GM13977 (cell line): Measurements from ENCODE around the gene FBRSL1.
A peak's percentile ranks its signal among the peaks of the same experiment; 100 is the strongest.

Source experiments
- DNase-seq: peaks from one replicate; pipeline ENCODE4 v3.0.0; 2012; ENCODE audit warnings: low spot score
- CTCF ChIP-seq: IDR thresholded peaks from 2 replicates; pipeline ENCODE4 v1.5.1; 2012; ENCODE audit warnings: mild to moderate bottlenecking, control low read depth; ENCODE audit not compliant: insufficient read depth; ENCODE audit errors: extremely low read depth, missing control alignments
- in situ Hi-C: fragments of 300-500 bp; cut with MboI; formaldehyde crosslinking; loops from one replicate; pipeline ENCODE4 v1.12.0; 2022; ENCODE audit warnings: low sequenced_read_pairs, low pct_unique_long_range_greater_than_20kb, mixed read lengths, inconsistent platforms; ENCODE audit not compliant: unreplicated experiment

FBRSL1 gene

GRCh38 chr12:132450418-132451171 is 39.4 kb upstream of the FBRSL1 start:
- in situ Hi-C loops, result no loop called here
- no peak for TF ChIP-seq CTCF
- no peak for DNase-seq

GRCh38 chr12:132451172-132451835 is 38.6 kb upstream of the FBRSL1 start:
- in situ Hi-C loops, result no loop called here
- peak; percentile 79 for DNase-seq
- no peak for TF ChIP-seq CTCF

- no peak for DNase-seq
- in situ Hi-C loops, result no loop called here
- no peak for TF ChIP-seq CTCF
These were observed 38.1 kb upstream of the FBRSL1 start for GRCh38 chr12:132451836-132452195.

GRCh38 chr12:132452596-132453350 is 37.2 kb upstream of the FBRSL1 start:
- no peak for TF ChIP-seq CTCF
- in situ Hi-C loops, result no loop called here
- no peak for DNase-seq

- in situ Hi-C loops, result no loop called here
- no peak for TF ChIP-seq CTCF
- DNase-seq, result no peak
These were observed 36.4 kb upstream of the FBRSL1 start for GRCh38 chr12:132453361-132454192.
